TTC549 (cell line): ENCODE data around the gene DNAJB5.
"Not testable (repeated sequence)": the region's sequence is repeated elsewhere in the genome, so short reads cannot be mapped to it uniquely, and the experiment has no call there.

ENCODE experiments used
- FAIRE-seq: peaks from 2 replicates; lab custom pipeline; 2012; peaks lifted over from hg19 to GRCh38; lab: Jason Lieb, UNC

The DNAJB5 gene

DNA sequence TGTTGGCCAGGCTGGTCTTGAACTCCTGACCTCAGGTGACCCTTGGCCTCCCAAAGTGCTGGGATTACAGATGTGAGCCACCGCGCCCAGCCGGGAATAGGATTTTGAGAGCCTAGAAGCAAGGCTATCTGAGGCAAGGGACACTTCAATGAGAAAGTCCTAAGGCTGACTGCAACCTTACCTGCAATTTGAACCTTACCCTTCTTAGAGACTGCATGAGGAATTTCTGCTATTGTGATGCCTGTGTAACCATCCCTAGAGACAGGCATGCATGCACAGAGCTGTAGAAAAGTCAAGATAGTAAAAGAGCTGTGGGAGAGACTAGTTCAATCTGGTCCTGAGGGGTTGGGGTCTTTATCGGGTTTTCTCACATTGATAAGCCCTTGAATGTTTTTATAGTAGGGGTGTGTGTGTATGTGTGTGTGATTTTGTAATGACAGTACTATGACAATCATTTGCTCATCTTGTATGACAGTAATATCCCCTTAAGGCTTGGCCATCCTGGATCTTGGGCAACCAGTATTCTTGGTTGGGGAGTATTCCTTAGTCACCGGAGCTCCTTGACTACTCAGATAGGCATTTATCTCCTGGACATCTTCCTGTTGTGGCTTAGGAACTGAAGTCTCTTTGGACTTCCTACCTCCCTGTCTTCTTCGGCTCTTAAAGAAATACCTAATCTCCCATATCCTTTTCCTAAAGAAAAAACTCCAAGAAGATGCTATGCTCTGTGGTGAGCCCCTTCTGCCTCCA is 11.2 kb downstream of the DNAJB5 start:
- FAIRE-seq: no peak

DNA sequence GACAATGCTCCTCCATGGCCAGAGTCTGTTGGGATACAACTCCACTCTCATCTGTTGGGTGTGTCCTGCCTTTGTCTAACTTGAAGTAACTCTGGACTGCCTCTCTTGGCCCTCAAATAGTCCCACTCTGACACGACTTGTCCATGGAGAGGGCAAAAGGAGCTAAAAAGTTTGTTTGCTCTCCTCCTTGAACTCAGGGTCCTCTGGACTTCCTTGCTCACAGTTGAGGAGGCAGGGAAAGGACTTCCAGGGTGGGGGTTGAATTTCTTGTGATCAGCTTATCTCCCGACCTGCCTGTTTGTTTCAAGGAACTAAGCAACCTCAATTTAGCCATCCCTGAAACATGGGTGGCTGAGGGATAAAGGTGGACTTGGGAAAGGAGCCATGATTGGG is 11.7 kb downstream of the DNAJB5 start:
- FAIRE-seq: no peak

DNA sequence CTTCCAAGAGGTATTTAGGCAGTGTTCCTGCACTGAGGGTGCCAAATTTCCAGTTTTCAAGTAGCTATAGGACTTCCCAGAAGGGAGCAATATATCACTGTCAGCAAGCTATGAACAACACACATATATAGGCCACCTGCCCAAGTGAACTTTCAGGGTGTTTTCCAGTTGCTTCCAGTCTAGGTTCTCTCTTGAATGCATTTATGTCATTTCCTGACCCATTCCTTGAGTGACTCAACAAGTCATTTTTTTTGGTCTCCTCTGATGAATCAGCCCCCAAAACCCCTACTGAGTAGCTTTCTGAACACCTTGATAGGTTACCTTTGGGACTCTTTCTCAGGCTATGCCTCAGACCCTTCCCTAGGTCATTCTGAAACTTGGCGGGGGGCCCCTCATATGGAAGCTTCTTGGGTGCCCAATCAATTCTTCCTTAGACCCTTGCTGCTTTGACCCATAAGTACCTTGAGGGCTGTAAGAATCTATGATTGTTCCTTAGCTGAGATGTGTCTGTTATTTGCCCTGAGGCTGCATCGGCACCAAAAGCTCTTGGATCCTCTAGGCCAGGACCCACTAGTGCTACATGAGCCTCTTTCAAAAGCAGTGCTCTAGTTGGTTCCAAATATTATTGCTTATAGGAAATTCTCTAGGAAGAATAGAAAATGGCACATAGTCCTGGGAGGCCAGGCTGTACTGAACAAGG is 12.4 kb downstream of the DNAJB5 start:
- FAIRE-seq: no peak

DNA sequence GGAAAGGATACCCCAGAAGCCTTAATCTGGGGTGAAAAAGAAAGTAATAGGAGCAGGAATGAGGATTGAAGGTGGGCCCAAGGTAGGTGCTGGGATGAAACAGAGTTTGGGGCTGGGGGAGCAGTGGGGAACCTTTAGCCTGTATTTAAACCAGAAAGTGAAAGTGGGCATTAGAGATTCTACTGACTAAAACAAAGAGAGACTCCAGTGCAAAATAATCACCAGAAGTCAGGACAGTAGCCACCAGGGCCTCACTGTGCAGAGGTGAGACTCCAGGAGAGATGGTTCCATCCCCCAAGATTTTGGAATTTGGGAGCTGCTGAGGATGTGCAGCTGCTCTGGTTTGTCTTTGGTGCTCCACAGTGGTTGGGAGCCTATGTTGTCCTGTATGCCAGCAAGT is 13.1 kb downstream of the DNAJB5 start:
- no peak for FAIRE-seq

DNA sequence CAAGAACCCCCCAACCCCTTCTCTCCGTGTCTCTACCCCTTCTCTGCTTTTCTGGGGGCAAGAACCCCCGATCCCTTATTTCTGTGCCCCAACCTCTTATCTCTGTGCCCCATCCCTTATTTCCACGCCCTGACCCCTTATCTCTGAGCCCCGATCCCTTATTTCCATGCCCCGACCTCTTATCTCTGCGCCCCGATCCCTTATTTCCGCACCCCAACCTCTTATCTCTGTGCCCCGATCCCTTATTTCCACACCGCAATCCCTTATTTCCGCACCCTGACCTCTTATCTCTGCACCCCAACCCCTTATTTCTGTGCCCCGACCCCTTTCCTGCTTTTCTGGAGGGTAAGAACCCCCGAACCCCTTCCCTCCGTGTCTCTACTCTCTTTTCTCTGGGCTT is 14.8 kb downstream of the DNAJB5 start:
- not testable (repeated sequence) for FAIRE-seq

DNA sequence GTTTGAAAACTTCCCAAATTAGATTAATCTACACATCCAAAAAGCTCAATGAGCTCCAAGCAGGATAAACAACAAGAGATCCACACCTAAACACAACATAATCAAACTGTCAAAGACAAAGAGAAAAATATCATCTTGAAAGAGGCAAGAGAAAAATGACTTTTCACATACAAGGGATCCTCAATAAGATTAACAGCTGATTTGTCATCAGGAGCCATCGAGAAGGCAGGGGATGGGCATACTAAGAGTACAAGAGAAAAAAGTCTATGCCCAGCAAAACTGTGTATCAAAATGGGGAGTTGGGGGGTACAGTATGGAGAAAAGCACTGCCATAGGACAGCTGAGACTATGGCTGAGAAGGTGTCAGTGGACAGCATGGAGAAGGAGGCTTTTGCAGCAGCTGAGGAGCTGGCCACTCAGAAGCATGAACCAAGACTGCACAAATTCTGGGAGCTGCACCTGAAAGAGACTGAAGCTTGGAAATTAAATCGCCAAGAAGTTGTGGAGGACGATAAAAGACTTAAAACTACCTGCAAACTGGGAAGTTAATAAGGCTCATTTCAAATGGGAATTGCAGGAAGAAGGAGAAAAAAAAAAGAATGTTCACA is 20.9 kb downstream of the DNAJB5 start:
- no peak for FAIRE-seq

DNA sequence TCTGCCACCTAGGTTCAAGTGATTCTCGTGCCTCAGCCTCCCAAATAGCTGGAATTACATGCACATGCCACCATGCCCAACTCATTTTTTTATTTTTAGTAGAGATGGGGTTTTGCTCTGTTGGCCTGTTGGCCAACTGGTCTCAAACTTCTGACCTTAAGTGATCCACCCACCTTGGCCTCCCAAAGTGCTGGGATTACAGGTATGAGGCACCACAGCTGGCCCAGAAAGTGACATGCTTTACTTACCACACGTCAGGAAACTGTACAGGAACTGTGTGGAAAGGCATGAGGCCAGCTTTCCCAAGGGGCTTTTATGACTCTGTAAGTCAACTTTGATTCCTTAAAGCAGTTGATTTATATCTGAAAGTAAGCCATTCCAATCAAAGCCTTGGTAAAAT is 25.0 kb downstream of the DNAJB5 start:
- no peak for FAIRE-seq

DNA sequence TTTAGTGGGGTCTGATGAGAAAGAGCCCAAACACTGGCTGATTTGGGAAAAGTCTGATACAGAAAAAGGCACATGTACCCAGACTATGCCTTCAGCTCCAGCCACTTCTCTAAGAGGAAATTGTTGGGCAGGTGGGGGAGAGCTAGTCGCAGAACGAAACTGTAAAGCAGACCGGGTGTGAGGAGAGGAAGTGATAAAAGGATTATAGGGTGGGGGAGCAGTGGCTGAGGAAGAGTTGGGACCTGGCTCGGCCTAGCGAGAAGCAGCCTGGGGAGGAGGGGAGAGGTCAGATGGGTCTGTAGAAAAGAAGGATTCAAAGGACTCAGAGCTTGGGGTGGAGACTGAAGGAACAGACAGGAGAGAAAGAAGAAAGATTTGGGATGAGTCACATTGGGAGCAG is 33.9 kb downstream of the DNAJB5 start:
- not testable (repeated sequence) for FAIRE-seq

DNA sequence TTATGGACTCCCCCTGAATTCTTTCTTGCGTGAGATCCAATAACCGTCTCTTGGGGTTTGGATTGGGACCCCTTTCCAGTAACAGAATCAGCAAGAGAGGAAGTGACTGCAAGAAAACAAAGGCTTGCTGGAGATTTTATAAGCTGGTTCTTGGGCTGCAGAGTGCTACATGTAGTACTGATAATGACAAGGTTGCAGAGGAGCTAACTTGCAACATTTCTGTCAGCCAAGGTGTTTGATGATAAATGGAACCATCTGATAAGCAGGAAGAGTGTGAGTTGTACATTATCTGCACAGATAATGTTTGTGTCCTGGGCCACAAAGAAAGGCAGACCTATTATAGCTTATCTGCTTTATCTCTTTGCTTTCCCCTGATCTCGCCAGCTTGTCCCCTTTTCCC is 37.1 kb downstream of the DNAJB5 start:
- FAIRE-seq: no peak

DNA sequence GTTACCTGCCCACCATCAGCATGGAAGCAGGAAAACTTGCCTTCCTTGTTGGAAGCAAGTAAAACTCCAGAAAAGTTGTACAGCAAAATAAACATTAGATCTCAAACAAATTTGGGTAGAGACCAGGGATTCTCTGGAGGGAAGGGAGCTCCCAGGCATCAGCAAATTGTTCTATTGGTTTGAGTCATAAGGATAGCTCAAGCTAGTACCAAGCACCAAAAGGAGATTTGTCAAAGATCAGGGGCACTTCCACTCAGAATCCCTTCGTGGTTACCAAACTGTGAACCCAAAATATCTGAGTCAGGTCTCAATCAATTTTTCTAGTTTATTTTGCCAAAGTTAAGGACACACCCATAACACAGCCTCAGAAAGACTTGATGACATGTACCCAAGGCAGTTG is 37.8 kb downstream of the DNAJB5 start:
- no peak for FAIRE-seq

DNA sequence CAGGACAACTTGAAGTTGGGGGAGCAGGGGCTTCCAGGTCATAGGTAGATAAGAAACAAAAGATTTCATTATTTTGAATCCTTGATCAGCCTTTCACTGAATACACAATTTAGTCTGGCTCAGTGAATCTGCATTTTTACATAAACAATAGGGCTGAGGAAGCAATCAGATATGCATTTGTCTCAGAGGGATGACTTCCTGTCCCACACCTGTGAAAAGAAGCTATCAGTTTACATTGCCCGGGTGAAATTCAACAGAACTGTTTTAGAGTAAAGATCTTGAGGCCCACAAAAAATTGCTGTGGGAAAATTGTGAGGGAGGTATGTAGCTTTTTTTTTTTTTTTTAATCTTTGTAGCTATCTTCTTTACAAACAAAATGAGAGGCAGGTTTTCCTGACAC is 38.3 kb downstream of the DNAJB5 start:
- FAIRE-seq: no peak

DNA sequence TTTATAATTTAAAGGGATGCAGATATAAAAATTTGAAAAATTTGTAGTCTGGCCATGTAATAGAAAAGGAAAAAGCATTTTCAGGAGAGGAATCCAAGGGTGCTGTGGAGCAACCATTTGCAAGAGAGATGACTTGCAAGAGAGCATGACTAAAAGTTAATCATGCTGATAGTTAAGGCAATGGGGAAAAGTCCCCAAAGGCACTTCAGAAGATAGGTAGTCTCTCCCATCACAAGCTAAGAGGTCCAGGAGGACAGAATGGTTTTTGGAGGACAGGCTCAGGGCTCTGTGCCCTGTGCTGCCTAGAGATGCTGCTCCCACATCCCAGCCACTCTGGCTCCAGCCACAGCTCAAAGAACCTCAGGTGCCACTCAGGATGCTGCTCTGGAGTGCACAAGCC is 38.8 kb downstream of the DNAJB5 start:
- FAIRE-seq: no peak

DNA sequence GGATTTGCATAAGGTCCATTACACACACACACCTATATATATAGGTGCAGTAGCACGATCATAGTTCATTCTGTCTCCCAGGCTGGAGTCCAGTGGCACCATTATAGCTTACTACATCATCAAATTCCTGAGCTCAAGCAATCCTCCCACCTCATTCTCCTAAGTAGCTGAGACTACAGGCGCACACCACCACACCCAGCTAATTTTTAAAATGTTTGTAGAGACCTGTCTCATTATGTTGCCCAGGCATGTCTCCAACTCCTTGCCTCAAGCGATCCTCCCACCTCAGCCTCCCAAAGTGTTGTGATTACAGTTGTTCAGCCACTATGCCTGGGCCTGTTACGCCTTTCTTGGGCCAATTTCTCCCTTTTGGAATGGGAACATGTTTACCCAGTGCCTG is 39.7 kb downstream of the DNAJB5 start:
- no peak for FAIRE-seq

DNA sequence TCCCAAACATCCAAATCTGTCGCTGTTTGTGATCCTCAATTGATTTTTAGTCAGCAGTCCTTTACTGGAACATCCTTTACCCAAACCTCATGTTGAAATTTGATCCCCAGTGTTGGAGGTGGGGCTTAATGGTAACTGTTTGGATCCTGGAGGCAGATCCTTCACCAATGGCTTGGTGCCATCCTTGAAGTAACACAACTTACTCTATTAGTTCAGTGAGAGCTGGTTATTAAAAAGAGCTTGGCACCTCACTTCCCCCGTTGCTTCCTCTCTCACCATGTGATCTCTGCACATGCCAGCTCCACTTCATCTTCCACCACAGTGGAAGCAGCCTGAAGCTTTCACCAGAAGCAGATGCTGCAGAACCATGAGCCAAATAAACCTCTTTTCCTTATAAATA is 40.3 kb downstream of the DNAJB5 start:
- FAIRE-seq: no peak

DNA sequence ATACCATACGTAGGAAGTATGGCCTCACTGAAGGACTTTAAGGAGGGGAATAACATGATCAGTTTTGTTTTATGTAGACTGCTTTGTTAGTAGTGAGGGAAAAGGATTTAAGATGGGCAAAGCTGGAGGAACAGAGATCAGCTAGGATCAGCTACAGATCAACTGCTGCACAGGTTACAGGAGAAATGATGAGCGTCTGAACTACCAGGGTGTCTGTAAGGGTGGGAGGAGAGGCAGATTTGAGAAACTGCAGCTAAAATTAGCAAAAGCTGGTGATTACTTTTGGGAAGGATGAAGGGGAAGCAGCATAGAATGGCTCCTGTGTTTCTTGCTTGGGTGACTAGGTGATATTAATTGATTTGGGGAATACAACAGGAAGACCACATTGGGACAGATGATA is 43.6 kb downstream of the DNAJB5 start:
- no peak for FAIRE-seq

DNA sequence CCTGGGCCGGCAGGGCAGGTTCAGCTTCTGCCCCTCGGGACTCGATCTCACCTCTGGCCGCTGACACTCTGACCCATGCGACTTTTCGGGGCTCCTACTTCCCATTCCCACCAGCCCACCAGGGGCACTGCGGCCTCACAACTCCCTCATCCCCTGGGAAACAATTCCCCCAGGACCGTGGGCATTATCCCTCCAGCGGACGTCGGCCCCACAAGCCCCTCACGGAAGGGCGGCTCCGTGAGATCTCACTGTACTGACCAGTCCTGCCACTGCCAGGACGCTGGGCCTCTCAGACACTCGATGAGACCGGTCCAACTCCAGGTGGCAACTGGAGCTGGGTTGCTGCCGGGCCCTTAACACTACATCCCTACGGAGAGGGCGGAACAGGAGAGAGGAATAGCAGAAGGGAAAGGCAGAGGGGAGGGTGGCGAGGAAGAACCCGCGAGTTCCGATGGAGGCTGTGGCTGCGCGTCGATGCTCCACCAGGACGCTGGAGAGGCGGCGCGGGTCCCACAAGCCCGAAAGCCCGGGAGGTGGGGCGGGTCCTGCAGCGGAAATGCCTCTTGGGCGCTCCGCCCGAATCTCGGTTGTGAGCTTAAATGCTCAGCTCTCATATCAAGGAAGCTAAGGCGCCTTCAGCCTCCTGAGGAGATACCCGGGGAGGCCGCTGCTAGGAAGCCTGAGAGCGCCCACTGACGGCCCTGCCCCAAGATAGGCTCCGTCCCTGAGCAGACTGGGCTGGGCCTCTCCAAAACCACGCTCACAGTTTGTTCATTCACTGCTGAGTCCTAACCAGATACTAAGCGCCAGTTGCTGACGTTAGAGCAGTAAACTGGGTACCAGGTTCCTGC is 46.5 kb downstream of the DNAJB5 start:
- FAIRE-seq: no peak

DNA sequence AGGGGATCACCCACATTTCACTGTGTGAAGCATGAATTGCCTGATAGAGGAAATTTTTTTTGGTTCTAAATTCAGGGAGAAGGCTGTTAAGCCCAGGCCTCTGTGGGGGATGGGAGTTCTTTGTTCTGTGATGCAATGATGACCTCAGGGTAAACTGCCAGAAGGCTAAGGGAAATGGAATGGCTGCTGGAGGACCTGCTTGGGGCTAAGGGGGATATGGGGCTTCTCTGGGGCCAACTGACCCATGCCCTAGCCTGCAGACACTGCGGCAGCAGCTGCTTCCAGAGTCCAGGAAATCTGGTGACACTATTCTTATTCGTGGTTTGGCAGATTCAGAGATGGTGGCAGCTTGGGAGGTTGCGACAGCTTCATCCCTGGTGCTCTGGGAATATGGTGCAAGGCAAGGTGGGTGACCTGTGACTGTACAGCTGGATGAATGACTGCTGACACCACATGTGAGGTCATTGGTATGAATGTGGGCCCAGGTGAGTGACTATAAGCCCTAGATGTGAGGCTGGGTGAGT is 52.6 kb downstream of the DNAJB5 start:
- no peak for FAIRE-seq

DNA sequence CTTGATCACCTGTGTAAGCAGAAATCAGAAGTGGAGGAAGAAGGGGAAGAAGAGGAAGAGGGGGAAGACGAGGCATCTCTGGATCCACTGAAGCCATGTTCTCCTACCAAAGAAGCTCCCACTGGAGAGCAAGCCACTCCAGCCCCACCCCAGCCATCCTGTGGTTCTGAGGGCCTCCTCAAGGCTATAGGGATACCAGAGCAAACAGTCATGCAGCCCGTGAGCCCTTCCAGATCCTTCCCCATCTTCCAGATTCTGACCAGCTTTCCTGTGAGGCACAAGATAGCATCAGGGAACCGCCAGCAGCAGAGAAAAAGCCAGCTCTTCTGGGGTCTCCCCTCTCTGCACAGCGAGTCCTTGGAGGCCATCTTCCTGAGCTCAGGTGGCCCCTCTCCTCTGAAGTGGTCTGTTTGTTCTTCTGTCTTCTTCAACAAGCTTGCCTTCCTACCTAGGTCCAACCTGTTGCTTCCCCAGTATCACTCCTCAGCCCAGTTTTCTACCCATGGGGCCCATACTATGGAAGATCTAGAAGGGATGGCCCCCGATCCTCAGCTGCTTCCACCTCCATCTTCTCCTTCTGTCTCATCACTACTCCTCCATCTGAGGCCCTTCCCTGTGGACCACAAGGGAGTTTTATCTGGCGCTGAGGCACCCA is 53.5 kb downstream of the DNAJB5 start:
- FAIRE-seq: no peak

DNA sequence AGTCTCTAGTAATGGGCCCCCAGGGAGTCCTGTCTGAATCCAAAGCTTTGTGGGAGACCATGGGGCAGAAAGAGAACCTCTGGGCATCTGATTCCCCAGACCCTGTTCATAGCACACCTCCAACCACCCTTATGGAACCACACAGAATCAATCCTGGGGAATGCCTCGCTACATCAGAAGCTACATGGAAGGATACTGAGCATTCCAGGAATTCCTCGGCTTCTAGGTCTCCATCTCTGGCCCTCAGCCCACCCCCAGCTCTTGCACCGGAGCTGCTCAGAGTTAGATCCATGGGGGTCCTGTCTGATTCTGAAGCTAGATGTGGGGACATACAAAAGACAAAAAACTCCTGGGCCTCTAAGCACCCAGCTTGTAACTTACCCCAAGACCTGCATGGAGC is 54.5 kb downstream of the DNAJB5 start:
- FAIRE-seq: no peak
